Measurements from ENCODE around the gene PAN3. TPM values are rescaled to one million over a fixed set of nuclear protein-coding genes. Genes with fewer than 3 reads are reported as not detected.

Gene PAN3
- total RNA-seq = 30.4 and 31.0 TPM in 2 replicates

GRCh38 chr13:28138012-28138755 is at the start of gene PAN3:
PAN3 (plus strand) TSS chr13:28138545; CDS start chr13:28138658, 113 bp downstream.

GRCh38 chr13:28100150-28101121 is 37.9 kb upstream of the PAN3 start, which contains the start of gene FLT3:
FLT3 (minus strand) TSS chr13:28100576; CDS start chr13:28100510, 66 bp downstream.

Small RNA genes lying within 50 kb of the gene (small RNA-seq; reads per million reads assigned to genes)
- gene RNU6-82P = not detected

Other genes starting within 250 kb of the PAN3 start
- gene PDX1, start 218.5 kb upstream of the PAN3 start, total RNA-seq = not detected in 2 replicates
- gene CDX2, start 169.2 kb upstream of the PAN3 start, total RNA-seq = not detected in 2 replicates
- not detected in 2 replicates for gene URAD, start 149.9 kb upstream of the PAN3 start, total RNA-seq
- not detected in 2 replicates for gene FLT3, start 38.0 kb upstream of the PAN3 start, total RNA-seq